Prostate gland (tissue), 2 donors: Measurements from ENCODE around the gene MYO1H.

Source experiments
- CTCF ChIP-seq, 4 experiments: fragments of 200-600 bp in 2 of 4; fragments of 450-650 bp in 2 of 4; sonication (generic) in 2 of 4; IDR thresholded peaks; 1 replicate in 3 of 4; 2 replicates in 1 of 4; pipeline ENCODE4 v1.5.1; 2016 to 2019; ENCODE audit warnings: antibody characterized with exemption in 4 of 4, mild to moderate bottlenecking in 2 of 4, moderate library complexity in 2 of 4
- POLR2A ChIP-seq: fragments of 450-650 bp; IDR thresholded peaks from one replicate; pipeline ENCODE4 v1.6.1; 2016; ENCODE audit warnings: antibody characterized with exemption, mild to moderate bottlenecking
- POLR2AphosphoS5 ChIP-seq: sonication (generic); formaldehyde crosslinking; IDR thresholded peaks from one replicate; pipeline ENCODE4 v1.6.1; 2017; ENCODE audit warnings: antibody characterized with exemption

GRCh38 chr12:109304485-109304884, 43.2 kb upstream of the MYO1H start:
- TF ChIP-seq CTCF (IDR thresholded peaks at IDR 0.05) (no peak), POLR2A (no peak), POLR2AphosphoS5 (no peak)
